ENCODE results near the gene SPA17. TPM values are rescaled to one million over a fixed set of nuclear protein-coding genes. Genes with fewer than 3 reads are reported as not detected.

Gene SPA17
- total and polyA plus RNA-seq, 2 of the 4 experiments (the other 2 are of a cell fraction), result 9.9 to 10.6 TPM

GRCh38 chr11:124629961-124630360 is 43.7 kb upstream of the SPA17 start:
- Histone ChIP-seq H3K18ac (ENCODE audit: low read depth, low read length) (no peak overlapping the region), H3K4me1 (ENCODE audit: control insufficient read depth, insufficient read depth, low read length) (no peaks in the 10 kb centered on the region), H4K5ac (ENCODE audit: low read depth, low read length) (no peak overlapping the region), H3K4ac (ENCODE audit: low read depth, low read length) (no peak overlapping the region), H3K27me3 (ENCODE audit: control insufficient read depth, insufficient read depth, low read length) (no peaks in the 10 kb centered on the region), H3K4me2 (ENCODE audit: low read depth, low read length) (no peak overlapping the region), H3K56ac (ENCODE audit: extremely low read depth, insufficient read depth, low read length) (no peak overlapping the region), H3K14ac (replicated peaks; ENCODE audit: low read depth, low read length) (no peak overlapping the region), H2BK5ac (ENCODE audit: low read depth, low read length, poor library complexity, severe bottlenecking) (no peak overlapping the region), H4K8ac (ENCODE audit: low read depth in 2 of 2, low read length in 2 of 2) (no peak overlapping the region), H3K9ac (ENCODE audit: low read depth, low read length) (no peak overlapping the region), H3K4me3 (ENCODE audit: insufficient read depth, low read depth, low read length) (no peak overlapping the region), H2BK120ac (ENCODE audit: low read depth, low read length) (no peak overlapping the region), H4K91ac (ENCODE audit: insufficient read depth, low read depth, low read length) (no peak overlapping the region), H4K20me1 (ENCODE audit: insufficient read depth, low read length) (no peaks in the 10 kb centered on the region; the same call in 1 of the 2 replicates), H3K9me1 (ENCODE audit: insufficient read depth, low read length) (0 out of 2 replicates have a peak, but pooled peaks cover 7% of the 10 kb centered on the region), H2AFZ (replicated peaks; ENCODE audit: low read length, poor library complexity) (no peak overlapping the region), H3K79me1 (ENCODE audit: low read depth in 1 of 2, low read length in 2 of 2) (peaks cover 24 to 27% of the 10 kb centered on the region in 2 experiments), H3K23ac (ENCODE audit: low read depth, low read length) (no peak overlapping the region), H2BK20ac (ENCODE audit: low read depth, low read length) (no peak overlapping the region), H3K36me3 (ENCODE audit: control insufficient read depth, insufficient read depth, low read length) (peaks cover 42% of the 10 kb centered on the region), H3K27ac (ENCODE audit: insufficient read depth, low read length) (no peak overlapping the region), H2AK5ac (ENCODE audit: low read depth, low read length) (no peak overlapping the region), H3K9me3 (ENCODE audit: control insufficient read depth, insufficient read depth, low read length) (no peaks in the 10 kb centered on the region), H2AK9ac (replicated peaks; ENCODE audit: low read depth, low read length, poor library complexity) (no peak overlapping the region), H2BK15ac (ENCODE audit: low read depth, low read length) (no peak overlapping the region)
- dilution Hi-C loops (cut with HindIII; ENCODE audit: low sequenced_read_pairs, unreplicated experiment) (no loop called here), intact Hi-C loops (cut with micrococcal nuclease) (no loop called here), in situ Hi-C loops (cut with MboI; ENCODE audit: low sequenced_read_pairs) (loop anchor here (25.0 kb wide), 1 partner anchor 957 kb away; the partner anchor contains the start of gene STT3A)
- DNase-seq, result no peak
- CTCF ChIA-PET, result interaction anchor here (0.6 kb wide), 1 partner anchor 28 kb away, joined by 7 read pairs; no protein-coding TSS in a partner anchor
- POLR2A ChIA-PET (ENCODE audit: unreplicated experiment), result no interaction called here
- BruUV-seq (replicated peaks), result no TSS peak
- TF ChIP-seq MXI1 (IDR thresholded peaks at IDR 0.05; ENCODE audit: borderline replicate concordance, low read depth, low read length) (no peak), RAD21 (IDR thresholded peaks at IDR 0.05; ENCODE audit: low read length) (no peak), FOS (IDR thresholded peaks at IDR 0.05; ENCODE audit: low read depth, low read length) (no peak), POLR2A (IDR thresholded peaks at IDR 0.05; ENCODE audit: low read depth, low read length) (no peak), CHD1 (IDR thresholded peaks at IDR 0.05; ENCODE audit: low read depth, low read length) (no peak), NFE2L2 (IDR thresholded peaks at IDR 0.05; ENCODE audit: low read depth, low read length) (no peak), RCOR1 (IDR thresholded peaks at IDR 0.05; ENCODE audit: insufficient replicate concordance, low read length) (no peak), CTCF (conservative IDR thresholded peaks at IDR 0.05; ENCODE audit: low read depth, low read length) (no peak), SMC3 (IDR thresholded peaks at IDR 0.05; ENCODE audit: low read depth, low read length) (no peak), USF2 (IDR thresholded peaks at IDR 0.05; ENCODE audit: low read depth, low read length) (no peak), ELK1 (IDR thresholded peaks at IDR 0.05; ENCODE audit: borderline replicate concordance, low read depth, low read length) (no peak), CEBPB (IDR thresholded peaks at IDR 0.05; ENCODE audit: low read depth, low read length) (no peak)
- no peak for ATAC-seq (ENCODE audit: low read depth)
- no CpG with 5 or more reads among the region's 4 CpGs for WGBS, 2 experiments (ENCODE audit: extremely low coverage in 2 of 2, insufficient read length in 1 of 2)
